HEK293T (cell line): ENCODE data around the gene BTBD9.

ENCODE experiments used
- CTCF ChIA-PET: fragments of 350-600 bp; formaldehyde crosslinking; extraction: SDS; loops from one replicate; lab custom pipeline; 2021; ENCODE audit warnings: antibody characterized with exemption, inconsistent platforms; lab: Yijun Ruan, JAX
- POLR2A ChIA-PET: fragments of 350-600 bp; formaldehyde crosslinking; extraction: SDS; loops from one replicate; lab custom pipeline; 2020; ENCODE audit warnings: antibody characterized with exemption, inconsistent platforms; lab: Yijun Ruan, JAX
- DNase-seq: peaks from one replicate; pipeline ENCODE4 v3.0.0; 2012; ENCODE audit warnings: mixed read lengths; ENCODE audit errors: extremely low spot score
- ARNT ChIP-seq: fragments of 450-650 bp; IDR thresholded peaks from 2 replicates; pipeline ENCODE4 v1.6.1; 2017; ENCODE audit warnings: mild to moderate bottlenecking
- BHLHE40 ChIP-seq: fragments of 450-650 bp; IDR thresholded peaks from 2 replicates; pipeline ENCODE4 v1.6.1; 2016; ENCODE audit warnings: mild to moderate bottlenecking, moderate library complexity, borderline replicate concordance
- CTBP1 ChIP-seq: fragments of 450-650 bp; IDR thresholded peaks from 2 replicates; pipeline ENCODE4 v1.6.1; 2016; ENCODE audit warnings: borderline replicate concordance
- ELF4 ChIP-seq: fragments of 450-650 bp; IDR thresholded peaks from 2 replicates; pipeline ENCODE4 v1.6.1; 2017; ENCODE audit warnings: antibody characterized with exemption
- FOXA1 ChIP-seq: fragments of 450-650 bp; IDR thresholded peaks from 2 replicates; pipeline ENCODE4 v1.6.1; 2016; ENCODE audit warnings: mild to moderate bottlenecking
- FOXK2 ChIP-seq: fragments of 450-650 bp; IDR thresholded peaks from 2 replicates; pipeline ENCODE4 v1.6.1; 2016; ENCODE audit warnings: mild to moderate bottlenecking
- FOXM1 ChIP-seq: fragments of 450-650 bp; IDR thresholded peaks from 2 replicates; pipeline ENCODE4 v1.6.1; 2017; ENCODE audit warnings: mild to moderate bottlenecking, borderline replicate concordance
- HDGF ChIP-seq: fragments of 450-650 bp; IDR thresholded peaks from 2 replicates; pipeline ENCODE4 v1.6.1; 2017; ENCODE audit warnings: antibody characterized with exemption, borderline replicate concordance
- L3MBTL2 ChIP-seq: fragments of 450-650 bp; conservative IDR thresholded peaks from 2 replicates; pipeline ENCODE4 v1.6.1; 2016; ENCODE audit warnings: mild to moderate bottlenecking
- LEF1 ChIP-seq: fragments of 450-650 bp; IDR thresholded peaks from 2 replicates; pipeline ENCODE4 v1.6.1; 2017; ENCODE audit warnings: mild to moderate bottlenecking, borderline replicate concordance
- NFRKB ChIP-seq: fragments of 450-650 bp; IDR thresholded peaks from 2 replicates; pipeline ENCODE4 v1.6.1; 2016; ENCODE audit warnings: mild to moderate bottlenecking, moderate library complexity
- PKNOX1 ChIP-seq: fragments of 450-650 bp; IDR thresholded peaks from 2 replicates; pipeline ENCODE4 v1.6.1; 2016
- SP1 ChIP-seq: fragments of 450-650 bp; IDR thresholded peaks from 2 replicates; pipeline ENCODE4 v1.6.1; 2017
- SUZ12 ChIP-seq: fragments of 450-650 bp; IDR thresholded peaks from 2 replicates; pipeline ENCODE4 v1.6.1; 2016; ENCODE audit warnings: mild to moderate bottlenecking
- TARDBP ChIP-seq: fragments of 450-650 bp; IDR thresholded peaks from 2 replicates; pipeline ENCODE4 v1.6.1; 2016
- ZNF384 ChIP-seq: fragments of 450-650 bp; IDR thresholded peaks from 2 replicates; pipeline ENCODE4 v1.6.1; 2016

The BTBD9 gene

GRCh38 chr6:38671885-38672467, 32.2 kb upstream of the BTBD9 start:
- CTCF ChIA-PET = no interaction called here
- POLR2A ChIA-PET = no interaction called here
- peak; percentile 63 for DNase-seq
- TF ChIP-seq LEF1 = no peak
- no peak for TF ChIP-seq ZNF384
- TF ChIP-seq CTBP1 = no peak
- TF ChIP-seq HDGF = no peak
- no peak for TF ChIP-seq L3MBTL2
- no peak for TF ChIP-seq FOXA1
- TF ChIP-seq TARDBP = no peak
- no peak for TF ChIP-seq ARNT
- no peak for TF ChIP-seq FOXK2
- no peak for TF ChIP-seq ELF4
- no peak for TF ChIP-seq FOXM1
- no peak for TF ChIP-seq SUZ12

- CTCF ChIA-PET = interaction anchor here (0.7 kb wide), 1 partner anchor 131 kb away, joined by 4 read pairs; no protein-coding TSS in a partner anchor
- POLR2A ChIA-PET = no interaction called here
- DNase-seq = no peak
- TF ChIP-seq FOXM1 = no peak
Observed at GRCh38 chr6:38658418-38659167, 18.9 kb upstream of the BTBD9 start.

GRCh38 chr6:38656896-38657295, 17.2 kb upstream of the BTBD9 start:
- no peak for TF ChIP-seq FOXM1
- CTCF ChIA-PET = interaction anchor here (0.5 kb wide), 1 partner anchor 8 kb away, joined by 3 read pairs; no protein-coding TSS in a partner anchor
- POLR2A ChIA-PET = no interaction called here
- no peak for DNase-seq

GRCh38 chr6:38654263-38654662, 14.5 kb upstream of the BTBD9 start:
- ChIA-PET POLR2A (no interaction called here), CTCF (no interaction called here)
- no peak for DNase-seq
- no peak for TF ChIP-seq HDGF
- no peak for TF ChIP-seq PKNOX1
- no peak for TF ChIP-seq L3MBTL2

GRCh38 chr6:38651121-38651784, 11.5 kb upstream of the BTBD9 start:
- ChIA-PET POLR2A (no interaction called here), CTCF (no interaction called here)
- no peak for DNase-seq
- TF ChIP-seq PKNOX1 (no peak), LEF1 (no peak), BHLHE40 (no peak), FOXM1 (no peak), ZNF384 (no peak), SP1 (no peak), FOXA1 (no peak), HDGF (no peak), TARDBP (no peak), NFRKB (no peak), ELF4 (no peak), CTBP1 (no peak), ARNT (no peak), FOXK2 (no peak), L3MBTL2 (no peak), SUZ12 (no peak)

GRCh38 chr6:38650207-38650752, 10.6 kb upstream of the BTBD9 start:
- TF ChIP-seq NFRKB (no peak), FOXK2 (no peak)
- ChIA-PET POLR2A (no interaction called here), CTCF (no interaction called here)
- DNase-seq = no peak

- no peak for DNase-seq
- POLR2A ChIA-PET = no interaction called here
- CTCF ChIA-PET = no interaction called here
- TF ChIP-seq ELF4 (no peak), SP1 (no peak)
Observed at GRCh38 chr6:38649744-38650143, 10.0 kb upstream of the BTBD9 start.
